Skeletal muscle satellite cell (primary cell): ENCODE results near the gene ADD3.
A peak's percentile ranks its signal among the peaks of the same experiment; 100 is the strongest.

ENCODE experiments used
- H3K27me3 ChIP-seq: 2 replicates; pipeline ENCODE4 v1.7.0; 2013; ENCODE audit warnings: low read length; ENCODE audit not compliant: control insufficient read depth, insufficient read depth
- H3K36me3 ChIP-seq: 2 replicates; pipeline ENCODE4 v1.7.0; 2013; ENCODE audit warnings: mild to moderate bottlenecking, control low read depth, low read length; ENCODE audit not compliant: insufficient read depth
- H3K4me1 ChIP-seq: 2 replicates; pipeline ENCODE4 v1.7.0; 2013; ENCODE audit warnings: low read length; ENCODE audit not compliant: control insufficient read depth, insufficient read depth
- H3K4me2 ChIP-seq: 2 replicates; pipeline ENCODE4 v1.7.0; 2013; ENCODE audit warnings: mild to moderate bottlenecking, low read length
- H3K4me3 ChIP-seq: 2 replicates; pipeline ENCODE4 v1.7.0; 2013; ENCODE audit warnings: low read length
- H3K9ac ChIP-seq: 2 replicates; pipeline ENCODE4 v1.7.0; 2013; ENCODE audit warnings: mild to moderate bottlenecking, low read depth, low read length, moderate library complexity
- H3K9me3 ChIP-seq: replicated peaks from 2 replicates; pipeline ENCODE4 v1.7.0; 2013; ENCODE audit warnings: mild to moderate bottlenecking, control low read depth, low read length

Gene ADD3

DNA sequence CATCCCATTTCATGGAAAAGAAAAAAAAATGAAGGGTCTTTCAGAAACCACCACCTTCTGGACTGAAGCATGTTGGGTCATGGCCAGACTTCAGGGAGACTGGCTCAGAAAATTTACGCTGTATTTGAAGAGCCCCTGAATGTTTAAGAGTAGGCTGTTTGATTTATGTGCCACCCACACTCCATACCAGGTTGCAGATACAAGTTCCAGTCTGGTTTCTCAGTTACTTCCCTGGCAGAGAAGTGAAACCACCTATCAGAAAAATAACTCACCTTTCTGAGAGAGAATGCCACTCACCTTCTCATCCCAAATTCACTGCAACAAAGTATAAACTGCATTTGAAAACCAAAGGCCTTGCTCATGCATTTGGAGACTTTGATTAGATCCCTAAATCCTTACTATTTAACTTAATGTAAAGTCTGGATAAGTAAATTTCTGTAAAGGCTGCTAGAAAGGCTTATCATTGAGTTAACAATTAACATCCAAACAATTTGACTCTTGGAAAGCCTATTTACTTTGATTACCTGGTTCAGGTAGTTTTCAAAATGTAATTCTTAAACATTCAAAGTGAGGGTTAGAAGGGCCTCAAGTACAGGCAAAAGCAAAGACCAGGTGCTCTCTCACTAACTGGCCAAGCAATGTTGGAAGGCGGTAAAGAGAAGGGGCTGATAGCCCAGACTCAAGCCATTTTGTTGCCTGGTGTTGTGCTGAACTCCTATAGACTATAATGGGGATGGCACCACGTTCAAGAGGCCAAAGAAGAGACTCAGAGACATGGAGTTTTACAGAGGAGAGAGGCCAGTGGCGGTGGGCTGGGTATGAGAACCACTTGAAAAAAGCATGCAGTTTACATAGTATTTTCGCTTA, 12.8 kb upstream of the ADD3 start:
- Histone ChIP-seq H3K4me2 (no peak overlapping the region), H3K36me3 (no peaks in the 10 kb centered on the region), H3K4me1 (peaks cover 9% of the 10 kb centered on the region), H3K27me3 (no peaks in the 10 kb centered on the region), H3K9ac (no peak overlapping the region), H3K9me3 (no peaks in the 10 kb centered on the region), H3K4me3 (no peak overlapping the region)

DNA sequence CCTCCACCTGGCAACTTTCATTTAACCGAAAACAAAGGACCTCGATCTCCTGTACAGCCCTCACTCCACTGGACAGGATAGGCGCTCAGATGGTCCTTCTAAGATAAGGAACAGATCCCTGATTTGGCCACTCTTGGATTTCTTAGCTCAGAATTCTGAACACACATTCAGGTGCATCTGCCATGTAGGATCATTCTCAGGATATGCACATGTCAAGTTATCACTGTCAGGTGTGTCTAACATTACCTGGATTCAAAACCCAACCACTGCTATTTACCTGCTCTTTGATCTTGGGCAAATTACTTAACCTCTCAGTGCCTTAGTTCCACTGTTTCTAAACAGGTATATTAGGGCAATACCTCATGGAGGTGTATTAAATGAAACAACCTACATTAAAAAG, 12.2 kb upstream of the ADD3 start:
- Histone ChIP-seq H3K9me3 (no peaks in the 10 kb centered on the region), H3K9ac (no peak overlapping the region), H3K4me1 (peaks cover 9% of the 10 kb centered on the region), H3K4me2 (no peak overlapping the region), H3K36me3 (no peaks in the 10 kb centered on the region), H3K4me3 (no peak overlapping the region), H3K27me3 (no peaks in the 10 kb centered on the region)

DNA sequence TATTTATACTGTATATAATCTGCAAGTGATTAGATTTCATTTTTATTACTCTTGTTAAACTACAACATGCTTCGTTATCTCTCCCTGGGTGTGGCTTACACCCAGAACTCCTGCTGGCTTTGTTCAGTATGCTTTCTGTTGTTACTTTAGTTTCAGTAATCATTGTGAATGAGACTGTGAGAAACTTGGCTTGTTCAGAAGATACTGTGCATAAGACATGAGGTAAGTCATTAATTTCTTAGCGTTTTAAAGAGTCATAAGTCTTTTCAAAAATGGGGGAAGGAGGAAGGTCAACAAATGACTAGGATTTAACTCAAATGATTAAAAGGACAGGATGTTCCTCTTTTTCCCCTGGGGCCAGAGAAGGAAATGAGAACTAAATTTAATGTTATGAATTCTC, 11.6 kb upstream of the ADD3 start:
- no peaks in the 10 kb centered on the region for H3K27me3 ChIP-seq
- H3K9me3 ChIP-seq = no peaks in the 10 kb centered on the region
- peaks cover 9% of the 10 kb centered on the region for H3K4me1 ChIP-seq
- peak overlapping the region; percentile 54 for H3K4me2 ChIP-seq
- no peak overlapping the region for H3K9ac ChIP-seq
- no peak overlapping the region for H3K4me3 ChIP-seq
- H3K36me3 ChIP-seq = no peaks in the 10 kb centered on the region

DNA sequence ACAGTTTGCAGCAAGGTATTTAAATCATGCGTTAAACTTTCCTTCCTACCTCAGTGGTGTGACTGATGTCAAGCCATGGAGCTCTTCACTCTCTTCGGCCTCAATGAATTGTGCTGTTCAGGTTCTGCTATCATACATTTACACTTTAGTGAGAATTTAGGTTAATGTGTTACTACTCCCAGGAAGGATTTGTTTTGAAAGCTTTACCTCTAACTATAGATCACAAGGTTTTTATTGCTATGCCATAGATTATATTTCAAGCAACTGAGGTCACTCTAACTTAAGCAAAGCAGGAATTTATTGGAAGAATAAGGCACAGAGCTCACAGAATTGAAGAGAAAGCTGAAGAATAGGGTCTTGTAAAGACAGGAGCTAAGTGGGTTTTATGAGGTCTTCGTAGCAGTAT, 11.0 kb upstream of the ADD3 start:
- peak overlapping the region; percentile 54 for H3K4me2 ChIP-seq
- no peak overlapping the region for H3K9ac ChIP-seq
- no peaks in the 10 kb centered on the region for H3K36me3 ChIP-seq
- H3K4me3 ChIP-seq = no peak overlapping the region
- no peaks in the 10 kb centered on the region for H3K27me3 ChIP-seq
- no peaks in the 10 kb centered on the region for H3K9me3 ChIP-seq
- peaks cover 9% of the 10 kb centered on the region for H3K4me1 ChIP-seq

- H3K4me2 ChIP-seq = no peak overlapping the region
- H3K36me3 ChIP-seq = no peaks in the 10 kb centered on the region
- peaks cover 9% of the 10 kb centered on the region for H3K4me1 ChIP-seq
- H3K9ac ChIP-seq = no peak overlapping the region
- no peaks in the 10 kb centered on the region for H3K9me3 ChIP-seq
- H3K27me3 ChIP-seq = no peaks in the 10 kb centered on the region
- H3K4me3 ChIP-seq = no peak overlapping the region
Measured at GRCh38 chr10:109997233-109997632, 10.6 kb upstream of the ADD3 start.

DNA sequence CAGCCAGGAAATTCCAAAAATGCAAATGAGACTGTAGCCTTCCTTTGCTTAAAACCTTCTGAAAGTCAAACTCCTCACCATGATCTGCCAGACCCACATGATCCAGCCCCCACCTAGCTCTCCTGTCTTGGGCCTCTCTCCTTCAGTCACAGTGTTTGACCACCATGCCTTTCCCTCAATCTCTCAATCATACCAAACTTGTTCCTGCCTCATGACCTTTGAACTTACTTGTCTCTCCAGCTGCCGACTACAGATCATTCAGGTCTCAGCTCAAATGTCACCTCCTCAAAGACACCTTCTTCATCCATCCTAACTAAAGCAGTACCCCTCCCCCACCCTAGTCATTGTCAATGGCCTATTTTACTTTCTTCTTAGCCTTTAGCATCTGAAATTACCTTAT, 9.3 kb upstream of the ADD3 start:
- no peaks in the 10 kb centered on the region for H3K9me3 ChIP-seq
- no peaks in the 10 kb centered on the region for H3K27me3 ChIP-seq
- no peak overlapping the region for H3K9ac ChIP-seq

GRCh38 chr10:110002801-110003523, 4.8 kb upstream of the ADD3 start:
- Histone ChIP-seq H3K9me3 (no peaks in the 10 kb centered on the region), H3K4me3 (no peak overlapping the region), H3K4me1 (peaks cover 17% of the 10 kb centered on the region), H3K27me3 (no peaks in the 10 kb centered on the region), H3K36me3 (no peaks in the 10 kb centered on the region), H3K9ac (no peak overlapping the region), H3K4me2 (no peak overlapping the region)

More for the DNA sequence above, 9.3 kb upstream of the ADD3 start:
- Histone ChIP-seq H3K4me3 (no peak overlapping the region), H3K4me2 (no peak overlapping the region), H3K36me3 (no peaks in the 10 kb centered on the region), H3K4me1 (peaks cover 9% of the 10 kb centered on the region)

DNA sequence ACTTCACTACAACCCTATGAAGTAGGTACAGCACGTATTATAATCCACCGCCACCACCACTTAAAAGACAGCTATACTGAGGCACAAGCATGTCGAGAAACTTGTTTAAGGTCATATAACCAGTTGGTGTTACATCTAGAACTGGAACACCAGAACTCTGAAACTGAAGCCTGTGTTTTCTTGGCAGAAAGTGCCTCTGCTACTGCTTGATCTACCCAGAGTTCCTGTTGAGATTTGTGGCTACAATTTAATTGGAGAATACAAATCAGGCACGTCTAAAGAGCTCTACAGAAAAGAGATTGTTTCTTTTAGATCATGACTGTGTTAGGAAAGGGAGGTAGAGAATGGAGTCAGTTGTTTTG, 4.3 kb upstream of the ADD3 start:
- Histone ChIP-seq H3K36me3 (no peaks in the 10 kb centered on the region), H3K9ac (no peak overlapping the region), H3K4me3 (no peak overlapping the region), H3K4me1 (peaks cover 17% of the 10 kb centered on the region), H3K27me3 (no peaks in the 10 kb centered on the region), H3K4me2 (no peak overlapping the region), H3K9me3 (no peaks in the 10 kb centered on the region)

DNA sequence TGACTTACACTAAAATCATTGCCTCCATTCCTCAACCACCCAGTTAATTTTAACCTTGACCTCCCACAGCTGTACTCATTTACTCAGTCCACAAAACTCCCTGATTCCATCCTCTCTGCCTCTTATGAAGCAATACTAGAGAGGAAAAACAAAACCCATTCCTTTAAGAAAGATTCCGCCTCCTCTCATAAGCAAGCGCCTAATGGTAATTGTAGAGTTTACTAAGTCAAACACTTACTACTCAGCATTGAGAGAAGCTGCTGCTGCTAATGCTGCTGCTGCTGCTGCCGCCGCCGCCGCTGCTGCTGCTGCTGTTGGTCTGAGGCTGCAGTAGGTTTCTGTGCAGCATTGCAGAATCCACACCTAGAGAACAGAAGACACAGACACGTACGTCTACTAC, 2.1 kb upstream of the ADD3 start:
- Histone ChIP-seq H3K4me3 (peak overlapping the region; percentile 77), H3K4me1 (peaks cover 29% of the 10 kb centered on the region), H3K4me2 (peak overlapping the region; percentile 92), H3K27me3 (no peaks in the 10 kb centered on the region), H3K9ac (peak overlapping the region; percentile 90), H3K36me3 (no peaks in the 10 kb centered on the region), H3K9me3 (no peaks in the 10 kb centered on the region)

DNA sequence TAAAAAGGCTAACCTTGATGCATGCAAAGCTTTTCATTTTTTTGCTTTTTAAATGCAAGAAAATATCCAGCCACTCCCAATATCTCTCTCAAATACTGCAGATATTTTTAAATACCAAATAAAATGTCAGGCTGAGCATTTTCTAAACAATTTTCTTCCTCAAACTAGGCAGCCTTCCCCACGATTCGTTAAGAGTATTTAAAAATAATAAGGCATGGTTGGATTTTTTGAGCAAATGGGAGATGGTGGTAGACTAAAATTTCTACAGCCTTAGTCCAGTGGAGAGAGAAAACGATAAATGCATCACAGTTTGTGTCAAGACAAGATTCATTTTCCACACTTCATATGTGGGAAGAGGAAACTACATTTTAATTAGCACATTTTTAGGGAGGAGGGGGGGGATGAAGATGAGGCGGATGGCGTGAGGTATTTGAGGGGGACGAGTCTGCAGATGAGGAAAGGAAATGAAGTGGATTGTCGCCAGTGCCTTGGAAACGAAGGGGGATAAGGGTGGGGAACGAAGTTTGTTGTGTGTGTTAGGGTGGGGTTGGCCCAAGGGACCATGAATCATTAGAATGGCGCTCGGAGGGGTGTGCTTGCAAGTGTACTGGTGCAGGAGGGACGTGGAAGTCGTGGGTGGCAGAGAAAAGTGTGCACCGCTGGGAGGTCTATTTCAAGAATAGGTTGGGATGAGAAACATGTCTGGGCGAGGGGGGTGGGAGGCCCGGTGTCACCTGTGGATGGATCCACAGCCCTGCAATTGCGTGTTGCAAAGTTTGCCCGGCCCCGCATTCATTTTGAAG, 1.2 kb upstream of the ADD3 start:
- H3K4me3 ChIP-seq = peak overlapping the region; percentile 77
- H3K4me2 ChIP-seq = peak overlapping the region; percentile 92
- H3K36me3 ChIP-seq = no peaks in the 10 kb centered on the region
- H3K9me3 ChIP-seq = no peaks in the 10 kb centered on the region
- H3K4me1 ChIP-seq = peaks cover 29% of the 10 kb centered on the region
- peak overlapping the region; percentile 90 for H3K9ac ChIP-seq
- H3K27me3 ChIP-seq = no peaks in the 10 kb centered on the region

DNA sequence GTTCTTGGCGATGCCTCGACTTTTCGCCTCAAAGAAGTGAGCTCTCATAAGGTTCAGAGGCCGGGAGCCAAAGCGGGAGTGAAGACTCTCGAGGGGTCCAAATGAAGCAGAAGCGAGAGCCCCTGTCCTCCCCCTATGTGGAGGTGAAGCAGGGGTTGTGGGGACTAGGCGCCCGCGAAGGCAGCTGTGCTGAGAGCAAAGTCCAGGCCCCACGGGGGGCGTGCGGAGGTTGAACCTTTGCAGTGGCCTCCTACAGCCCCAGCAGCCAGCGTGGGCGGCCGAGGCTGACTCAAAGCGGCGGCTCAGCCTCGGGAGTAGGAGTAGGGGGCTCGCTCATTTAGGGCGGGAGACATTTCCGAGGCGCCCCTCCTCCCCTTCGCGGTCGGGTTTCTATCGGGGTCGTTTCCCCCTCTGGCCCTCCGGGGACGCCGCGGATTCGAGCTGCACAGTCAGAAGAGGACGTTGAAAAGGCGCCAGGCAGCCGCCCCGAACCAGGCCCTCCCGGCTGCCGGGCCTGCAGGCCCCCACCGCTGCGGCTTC, 553 bp upstream of the ADD3 start:
- peaks cover 29% of the 10 kb centered on the region for H3K4me1 ChIP-seq
- peak overlapping the region; percentile 90 for H3K9ac ChIP-seq
- H3K27me3 ChIP-seq = no peaks in the 10 kb centered on the region
- H3K4me3 ChIP-seq = peak overlapping the region; percentile 77
- no peaks in the 10 kb centered on the region for H3K9me3 ChIP-seq
- H3K36me3 ChIP-seq = no peaks in the 10 kb centered on the region
- H3K4me2 ChIP-seq = peak overlapping the region; percentile 92
